ENCODE data around the gene TPST2. TPM values are rescaled to one million over a fixed set of nuclear protein-coding genes. Genes with fewer than 3 reads are reported as not detected.

TPST2 gene
- total RNA-seq, 1 experiment from 2014 or later = 50.1 TPM

- no peaks in the 10 kb centered on the region for H3K23me2 ChIP-seq (ENCODE audit: insufficient read length, low read depth, low read length, poor library complexity, severe bottlenecking)
- Mint-ChIP-seq H3K36me3 (ENCODE audit: insufficient read depth in 1 of 3, low read depth in 3 of 3) (no peaks in the 10 kb centered on the region; a peak in 1 of 7 replicates), H3K27ac (no peak overlapping the region), H3K4me3 (no peak overlapping the region), H3K27me3 (ENCODE audit: low read depth) (peaks cover 31% of the 10 kb centered on the region), H3K9me3 (no peaks in the 10 kb centered on the region; a peak in 1 of 5 replicates), H3K4me1 (peaks cover 12 to 22% of the 10 kb centered on the region in 2 experiments)
- no peak overlapping the region for H3K14ac ChIP-seq (ENCODE audit: insufficient read depth, low read length)
- H4K5ac ChIP-seq (ENCODE audit: insufficient read length, low read depth, low read length) = no peak overlapping the region
- no peak overlapping the region for H2BK5ac ChIP-seq (ENCODE audit: insufficient read length, low read length)
- no peak overlapping the region for H2BK12ac ChIP-seq (ENCODE audit: insufficient read length, low read depth, low read length)
- H3K18ac ChIP-seq (ENCODE audit: insufficient read length, low read depth, low read length) = no peak overlapping the region
- H4K91ac ChIP-seq (ENCODE audit: insufficient read length, low read depth, low read length) = no peak overlapping the region
- H3K4ac ChIP-seq (ENCODE audit: low read depth, low read length) = no peak overlapping the region
- no peak overlapping the region for H2AK5ac ChIP-seq (ENCODE audit: insufficient read length, low read length)
- no peak overlapping the region for H3K27ac ChIP-seq (ENCODE audit: insufficient read length, low read depth, low read length)
- H3K23ac ChIP-seq (ENCODE audit: insufficient read length, low read depth, low read length) = no peak overlapping the region
- H3K9me3 ChIP-seq (ENCODE audit: control insufficient read depth, low read depth, low read length) = no peaks in the 10 kb centered on the region
- no peaks in the 10 kb centered on the region for H3K79me1 ChIP-seq (ENCODE audit: insufficient read depth, low read depth, low read length, poor library complexity, severe bottlenecking)
- no peaks in the 10 kb centered on the region for H3K4me1 ChIP-seq (ENCODE audit: insufficient read depth, low read length)
- no peaks in the 10 kb centered on the region for H4K20me1 ChIP-seq (ENCODE audit: control insufficient read depth, insufficient read depth, insufficient read length)
- no peak for DNase-seq
- H3K56ac ChIP-seq (ENCODE audit: insufficient read length, low read depth, low read length) = no peak overlapping the region
- TF ChIP-seq CTCF (conservative IDR thresholded peaks at IDR 0.05) = no peak
- H2AFZ ChIP-seq (ENCODE audit: low read length) = no peak overlapping the region
- H2BK15ac ChIP-seq (ENCODE audit: low read depth, low read length) = no peak overlapping the region
- no peak overlapping the region for H4K8ac ChIP-seq (replicated peaks; ENCODE audit: insufficient read length, low read depth, low read length)
- no peaks in the 10 kb centered on the region for H3K27me3 ChIP-seq (ENCODE audit: insufficient read depth, low read length)
- H3K4me2 ChIP-seq (ENCODE audit: insufficient read depth, insufficient read length, low read length) = no peak overlapping the region
- no peak overlapping the region for H2BK20ac ChIP-seq (ENCODE audit: low read depth, low read length, poor library complexity, severe bottlenecking)
- H3K9ac ChIP-seq (ENCODE audit: extremely low read depth, insufficient read length, low read length) = no peak overlapping the region
- H2BK120ac ChIP-seq (ENCODE audit: low read depth, low read length, poor library complexity, severe bottlenecking) = no peak overlapping the region
- H3T11ph ChIP-seq (ENCODE audit: low read length) = no peak overlapping the region
- no peaks in the 10 kb centered on the region for H3K79me2 ChIP-seq (ENCODE audit: insufficient read depth, low read length)
- no CpG with 5 or more reads among the region's 1 CpG for WGBS (ENCODE audit: extremely low coverage, insufficient read length, low lambda C conversion rate)
Observed at GRCh38 chr22:26623984-26624383, 34.1 kb upstream of the TPST2 start.

Data from H9 (cell line).